ENCODE data around the gene C3orf38.
"Not testable (repeated sequence)": the region's sequence is repeated elsewhere in the genome, so short reads cannot be mapped to it uniquely, and the experiment has no call there.

The C3orf38 gene

DNA sequence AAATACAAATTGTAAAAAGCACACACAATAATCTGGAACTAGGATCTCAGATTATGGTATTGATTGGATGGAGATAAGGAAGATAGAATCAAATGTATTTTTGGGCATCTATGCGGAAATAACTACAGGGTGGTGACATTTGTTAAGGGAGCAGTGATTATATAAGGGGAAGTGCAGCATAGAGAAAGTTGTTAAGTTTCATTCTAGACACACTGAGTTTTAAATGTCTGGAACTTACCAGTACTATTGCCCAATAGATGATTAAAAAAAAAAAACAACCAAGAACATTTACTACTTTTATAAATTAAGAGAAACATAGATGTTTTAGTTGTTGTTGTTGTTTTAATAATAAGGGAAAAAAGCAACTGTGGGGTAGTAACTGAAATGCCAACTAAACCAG lies 32.1 kb upstream of the C3orf38 start:
- Histone ChIP-seq H3K9me2 (ENCODE audit: low read depth, low read length) (no peaks in the 10 kb centered on the region), H3K79me2 (ENCODE audit: insufficient read depth, low read length) (0 out of 2 replicates have a peak, but pooled peaks cover 5% of the 10 kb centered on the region), H3K4me3 (ENCODE audit: low read depth, low read length, poor library complexity, severe bottlenecking) (no peak overlapping the region), H3K36me3 (ENCODE audit: insufficient read depth, low read length) (peaks cover 47% of the 10 kb centered on the region), H3F3A (ENCODE audit: insufficient read depth, low read length) (no peaks in the 10 kb centered on the region), H3K9me3 (ENCODE audit: low read length) (no peaks in the 10 kb centered on the region), H3K4me2 (ENCODE audit: low read length) (no peak overlapping the region), H3K27ac (ENCODE audit: low read depth, low read length, poor library complexity, severe bottlenecking) (no peak overlapping the region), H4K20me1 (ENCODE audit: insufficient read depth, low read length) (no peaks in the 10 kb centered on the region; the same call in 1 of the 2 replicates), H2AFZ (ENCODE audit: low read length) (no peak overlapping the region), H3K27me3 (ENCODE audit: insufficient read depth, low read length) (no peaks in the 10 kb centered on the region), H3K9ac (ENCODE audit: low read length) (no peak overlapping the region), H3K4me1 (ENCODE audit: insufficient read depth, low read length, severe bottlenecking) (no peaks in the 10 kb centered on the region)
- TF ChIP-seq EZH2 (IDR thresholded peaks at IDR 0.05; ENCODE audit: borderline replicate concordance, low read length): no peak
- TF ChIP-seq, protein P1, sequence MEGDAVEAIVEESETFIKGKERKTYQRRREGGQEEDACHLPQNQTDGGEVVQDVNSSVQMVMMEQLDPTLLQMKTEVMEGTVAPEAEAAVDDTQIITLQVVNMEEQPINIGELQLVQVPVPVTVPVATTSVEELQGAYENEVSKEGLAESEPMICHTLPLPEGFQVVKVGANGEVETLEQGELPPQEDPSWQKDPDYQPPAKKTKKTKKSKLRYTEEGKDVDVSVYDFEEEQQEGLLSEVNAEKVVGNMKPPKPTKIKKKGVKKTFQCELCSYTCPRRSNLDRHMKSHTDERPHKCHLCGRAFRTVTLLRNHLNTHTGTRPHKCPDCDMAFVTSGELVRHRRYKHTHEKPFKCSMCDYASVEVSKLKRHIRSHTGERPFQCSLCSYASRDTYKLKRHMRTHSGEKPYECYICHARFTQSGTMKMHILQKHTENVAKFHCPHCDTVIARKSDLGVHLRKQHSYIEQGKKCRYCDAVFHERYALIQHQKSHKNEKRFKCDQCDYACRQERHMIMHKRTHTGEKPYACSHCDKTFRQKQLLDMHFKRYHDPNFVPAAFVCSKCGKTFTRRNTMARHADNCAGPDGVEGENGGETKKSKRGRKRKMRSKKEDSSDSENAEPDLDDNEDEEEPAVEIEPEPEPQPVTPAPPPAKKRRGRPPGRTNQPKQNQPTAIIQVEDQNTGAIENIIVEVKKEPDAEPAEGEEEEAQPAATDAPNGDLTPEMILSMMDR (IDR thresholded peaks at IDR 0.05; ENCODE audit: low read length): no peak

DNA sequence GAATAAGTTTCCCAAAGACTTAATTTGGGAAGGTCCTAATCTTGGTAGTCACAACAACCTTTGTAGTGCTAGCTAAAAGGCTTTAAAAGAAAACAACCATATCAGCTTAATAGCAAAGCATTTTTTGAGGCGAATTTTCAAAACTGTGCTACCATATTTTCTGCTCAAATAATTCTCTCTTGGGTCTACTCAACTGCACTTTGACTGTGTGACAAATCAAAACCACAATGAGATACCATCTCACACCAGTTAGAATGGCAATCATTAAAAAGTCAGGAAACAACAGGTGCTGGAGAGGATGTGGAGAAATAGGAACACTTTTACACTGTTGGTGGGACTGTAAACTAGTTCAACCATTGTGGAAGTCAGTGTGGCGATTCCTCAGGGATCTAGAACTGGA lies 31.2 kb upstream of the C3orf38 start:
- H3K27ac ChIP-seq (ENCODE audit: low read depth, low read length, poor library complexity, severe bottlenecking); H3F3A ChIP-seq (ENCODE audit: insufficient read depth, low read length); H4K20me1 ChIP-seq (ENCODE audit: insufficient read depth, low read length); H3K9me3 ChIP-seq (ENCODE audit: low read length); H3K4me2 ChIP-seq (ENCODE audit: low read length); H3K27me3 ChIP-seq (ENCODE audit: insufficient read depth, low read length); H3K79me2 ChIP-seq (ENCODE audit: insufficient read depth, low read length); H2AFZ ChIP-seq (ENCODE audit: low read length); H3K4me1 ChIP-seq (ENCODE audit: insufficient read depth, low read length, severe bottlenecking); H3K4me3 ChIP-seq (ENCODE audit: low read depth, low read length, poor library complexity, severe bottlenecking); H3K9me2 ChIP-seq (ENCODE audit: low read depth, low read length); H3K9ac ChIP-seq (ENCODE audit: low read length): not testable (repeated sequence)
- H3K36me3 ChIP-seq (ENCODE audit: insufficient read depth, low read length): peaks cover 47% of the 10 kb centered on the region

DNA sequence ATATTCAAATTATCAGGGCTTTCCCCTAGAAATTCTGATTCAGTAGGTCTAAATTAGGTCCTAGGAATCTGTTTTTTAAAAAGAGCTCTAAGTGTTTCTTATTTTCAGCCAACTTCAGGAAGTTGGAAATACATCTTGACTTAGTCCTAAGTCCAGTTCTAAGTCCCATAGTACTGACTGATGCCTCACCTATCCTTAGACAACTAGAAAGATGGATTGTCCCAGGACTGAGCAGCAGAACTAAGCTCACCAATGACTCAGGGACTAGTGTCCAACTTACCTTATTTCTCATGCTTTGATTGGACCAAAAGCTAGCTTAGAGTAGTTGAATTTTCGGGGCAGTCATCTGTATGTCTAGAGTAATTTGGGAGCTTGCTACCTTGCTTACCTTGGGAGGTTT lies 26.2 kb upstream of the C3orf38 start:
- no peak overlapping the region for H3K4me2 ChIP-seq (ENCODE audit: low read length)
- H3K27me3 ChIP-seq (ENCODE audit: insufficient read depth, low read length): no peaks in the 10 kb centered on the region
- no peaks in the 10 kb centered on the region for H3F3A ChIP-seq (ENCODE audit: insufficient read depth, low read length)
- H3K79me2 ChIP-seq (ENCODE audit: insufficient read depth, low read length): 0 out of 2 replicates have a peak, but pooled peaks cover 5% of the 10 kb centered on the region
- no peaks in the 10 kb centered on the region for H3K9me2 ChIP-seq (ENCODE audit: low read depth, low read length)
- no peak overlapping the region for H3K9ac ChIP-seq (ENCODE audit: low read length)
- H3K27ac ChIP-seq (ENCODE audit: low read depth, low read length, poor library complexity, severe bottlenecking): no peak overlapping the region
- H3K36me3 ChIP-seq (ENCODE audit: insufficient read depth, low read length): peaks cover 32% of the 10 kb centered on the region
- H2AFZ ChIP-seq (ENCODE audit: low read length): no peak overlapping the region
- H3K4me3 ChIP-seq (ENCODE audit: low read depth, low read length, poor library complexity, severe bottlenecking): no peak overlapping the region
- no peaks in the 10 kb centered on the region for H3K9me3 ChIP-seq (ENCODE audit: low read length)
- TF ChIP-seq, protein P1 (IDR thresholded peaks at IDR 0.05; ENCODE audit: low read length): no peak
- no peak for TF ChIP-seq EZH2 (IDR thresholded peaks at IDR 0.05; ENCODE audit: borderline replicate concordance, low read length)
- H4K20me1 ChIP-seq (ENCODE audit: insufficient read depth, low read length): no peaks in the 10 kb centered on the region
- no peaks in the 10 kb centered on the region for H3K4me1 ChIP-seq (ENCODE audit: insufficient read depth, low read length, severe bottlenecking)

DNA sequence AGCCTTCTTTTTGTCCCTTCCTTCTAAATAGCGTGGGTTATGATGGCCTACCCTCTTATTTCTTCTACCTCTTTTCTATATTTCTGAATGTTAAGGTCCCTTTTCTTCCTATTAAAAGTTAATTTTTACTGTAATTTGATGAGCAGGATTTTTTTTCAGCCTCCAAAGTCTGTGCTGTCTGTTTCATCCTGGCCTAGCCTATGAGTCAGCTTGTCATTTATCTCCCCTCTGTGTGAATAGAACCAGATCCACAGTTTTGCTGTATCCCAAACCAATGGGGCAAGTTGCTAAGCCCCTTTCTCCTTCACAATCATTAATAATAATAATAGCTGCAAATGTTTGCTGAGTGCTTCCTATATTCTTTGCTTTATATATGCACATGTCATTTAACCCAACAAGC lies 18.1 kb upstream of the C3orf38 start:
- H3K9ac ChIP-seq (ENCODE audit: low read length): no peak overlapping the region
- no peaks in the 10 kb centered on the region for H3K27me3 ChIP-seq (ENCODE audit: insufficient read depth, low read length)
- H3K79me2 ChIP-seq (ENCODE audit: insufficient read depth, low read length): no peaks in the 10 kb centered on the region
- H3K4me1 ChIP-seq (ENCODE audit: insufficient read depth, low read length, severe bottlenecking): no peaks in the 10 kb centered on the region
- H3K4me2 ChIP-seq (ENCODE audit: low read length): no peak overlapping the region
- no peaks in the 10 kb centered on the region for H4K20me1 ChIP-seq (ENCODE audit: insufficient read depth, low read length)
- no peaks in the 10 kb centered on the region for H3K9me3 ChIP-seq (ENCODE audit: low read length)
- H3K4me3 ChIP-seq (ENCODE audit: low read depth, low read length, poor library complexity, severe bottlenecking): no peak overlapping the region
- no peaks in the 10 kb centered on the region for H3F3A ChIP-seq (ENCODE audit: insufficient read depth, low read length)
- TF ChIP-seq, protein P1 (IDR thresholded peaks at IDR 0.05; ENCODE audit: low read length): no peak
- TF ChIP-seq EZH2 (IDR thresholded peaks at IDR 0.05; ENCODE audit: borderline replicate concordance, low read length): no peak
- H3K9me2 ChIP-seq (ENCODE audit: low read depth, low read length): no peaks in the 10 kb centered on the region
- H2AFZ ChIP-seq (ENCODE audit: low read length): no peak overlapping the region
- H3K27ac ChIP-seq (ENCODE audit: low read depth, low read length, poor library complexity, severe bottlenecking): no peak overlapping the region
- H3K36me3 ChIP-seq (ENCODE audit: insufficient read depth, low read length): peaks cover 73% of the 10 kb centered on the region; the same call in 1 of the 2 replicates

Data from OCI-LY1 (cell line).